Pancreas (tissue), 10 donors: ENCODE results near the gene TSSC4. TPM values are rescaled to one million over a fixed set of nuclear protein-coding genes. Genes with fewer than 3 reads are reported as not detected.
"Not testable (repeated sequence)": the region's sequence is repeated elsewhere in the genome, so short reads cannot be mapped to it uniquely, and the experiment has no call there.

Source experiments
- ATAC-seq, 4 donors: fragments of 200-7000 bp; cut with Tn5 transposase; one replicate each; pipeline versions ENCODE4 v1.8.0 to v1.9.1; 2020; ENCODE audit warnings: mild to moderate bottlenecking in 4 of 4, moderate library complexity in 4 of 4
- DNase-seq, 6 donors: peaks; one replicate each; pipeline ENCODE4 v3.0.0-alpha.2; 2020
- FAIRE-seq: peaks from 2 replicates; lab custom pipeline; 2012; peaks lifted over from hg19 to GRCh38; lab: Jason Lieb, UNC
- H3K27ac ChIP-seq, 4 donors: fragments of 200-600 bp; sonication (generic); 1 replicate in 3 of 4; 2 replicates in 1 of 4; pipeline versions ENCODE4 v1.5.0 to v1.8.0; 2020
- H3K27me3 ChIP-seq, 4 donors: fragments of 200-600 bp; one replicate each; pipeline ENCODE4 v1.8.0; 2021
- H3K36me3 ChIP-seq, 3 donors: fragments of 200-600 bp; sonication (generic) in 1 of 3; one replicate each; pipeline versions ENCODE4 v1.5.0 to v1.8.0; 2020 to 2021
- H3K4me1 ChIP-seq, 3 donors: fragments of 200-600 bp; one replicate each; pipeline ENCODE4 v1.8.0; 2021
- H3K4me3 ChIP-seq, 4 donors: fragments of 200-600 bp; sonication (generic) in 2 of 4; one replicate each; pipeline versions ENCODE4 v1.5.0 to v1.8.0; 2020 to 2021
- H3K9me3 ChIP-seq, 4 donors: fragments of 200-600 bp; one replicate each; pipeline ENCODE4 v1.8.0; 2021
- CTCF ChIP-seq, 4 donors: fragments of 200-600 bp; sonication (generic) in 3 of 4; IDR thresholded peaks; one replicate each; pipeline versions ENCODE4 v1.5.0 to v1.8.0; 2021; ENCODE audit warnings: antibody characterized with exemption in 4 of 4
- WGBS, 2 donors: extraction: QIAGEN DNeasy Blood & Tissue Kit; methylation state at CpG; one replicate each; pipeline ENCODE4 v1.1.7; 2013; 5-methylcytosine and 5-hydroxymethylcytosine counted together
- intact Hi-C, 3 donors: fragments of 100-400 bp; cut with DNase I; formaldehyde crosslinking; loops; one replicate each; pipeline versions ENCODE4 v1.11.1 to v1.14.2; 2022
- polyA plus RNA-seq, 2 donors: library from polyadenylated mRNA; stranded (reverse); fragments of 200-250 nt; gene quantifications; one replicate each; pipeline ENCODE4 v1.2.3, GENCODE V29; 2013
- total RNA-seq, 6 donors: library from RNA; stranded (reverse); fragmentation: NEBNext Ultra II Directional in 4 of 6; extraction: Animal tissue kit (Norgen Biotek cat#: 25700) in 4 of 6; gene quantifications; one replicate each; pipeline versions ENCODE4 v1.2.1 to v1.2.4, GENCODE V29; 2021 to 2023
- donor health status: healthy with polysubstance abuse.
- donor health status: DM: no; HTN: no; CAD: no; lungs with moderate emphysema.
- donor health status: DM: no; HTN: no; CAD: no.
- donor health status: control.
- donor health status: control.
- donor health status: Bipolar disorder and iron deficiency.
- donor health status: DM: yes; HTN: yes; CAD: no.
- donor health status: DM: no; HTN: no; CAD: no.
- donor health status: DM: no; HTN: no; CAD: no.
- donor health status: DM: yes; HTN: yes; CAD: no.

Gene TSSC4
- total and polyA plus RNA-seq, 8 donors, result 16.8 to 60.0 (median 22.1) TPM

DNA sequence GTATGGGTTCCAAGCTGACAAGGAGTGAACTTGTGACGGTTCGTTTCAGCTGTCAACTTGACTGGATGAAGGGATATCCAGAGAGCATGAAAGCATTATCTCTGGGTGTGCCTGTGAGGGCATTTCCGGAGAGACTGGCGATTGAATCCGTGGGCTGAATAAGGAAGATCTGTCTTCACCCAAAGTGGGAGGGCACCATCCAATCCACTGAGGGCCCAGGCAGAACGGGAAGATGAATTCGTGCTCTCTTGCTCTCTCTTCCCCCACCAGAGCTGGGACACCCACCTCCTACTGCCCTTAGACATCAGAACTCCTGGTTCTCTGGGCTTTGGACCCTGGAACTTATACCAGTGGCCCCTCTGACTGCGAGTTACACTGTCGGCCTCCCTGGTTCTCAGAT lies 39.0 kb upstream of the TSSC4 start:
- no peak for DNase-seq
- Histone ChIP-seq H3K36me3 (no peaks in the 10 kb centered on the region), H3K4me3 (no peak overlapping the region), H3K27me3 (no peaks in the 10 kb centered on the region), H3K4me1 (no peaks in the 10 kb centered on the region), H3K9me3 (no peaks in the 10 kb centered on the region), H3K27ac (no peak overlapping the region)
- intact Hi-C loops, result no loop called here
- 73 to 75% methylated on average over 9 of the region's 9 CpGs for WGBS, 2 donors
- no peak for TF ChIP-seq CTCF (IDR thresholded peaks at IDR 0.05)
- no peak for FAIRE-seq
- no peak for ATAC-seq

DNA sequence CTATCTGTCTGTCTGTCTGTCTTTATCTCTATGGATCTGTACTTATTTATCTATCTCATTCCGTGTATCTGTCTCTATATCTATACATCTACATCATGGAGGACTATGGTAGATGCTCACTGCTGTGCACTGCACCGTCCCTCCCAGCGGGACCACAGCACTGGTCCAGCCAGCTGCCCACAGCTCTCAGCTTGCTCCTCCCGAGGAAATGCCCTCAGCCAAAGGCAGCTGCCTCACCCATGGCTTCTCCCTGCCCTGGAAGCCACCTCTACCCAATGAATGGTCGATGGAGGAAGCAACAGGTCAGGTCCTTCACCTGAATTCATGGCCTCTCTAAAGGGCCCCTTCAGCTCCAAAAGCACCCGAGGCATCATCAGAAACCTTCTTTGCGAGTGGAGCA lies 38.1 kb upstream of the TSSC4 start:
- H3K36me3 ChIP-seq, result no peaks in the 10 kb centered on the region
- no peak for TF ChIP-seq CTCF (IDR thresholded peaks at IDR 0.05)
- FAIRE-seq, result no peak
- H3K4me1 ChIP-seq, result no peaks in the 10 kb centered on the region
- no peak overlapping the region for H3K27ac ChIP-seq
- H3K9me3 ChIP-seq, result no peaks in the 10 kb centered on the region
- WGBS, 2 donors, result 78 to 81% methylated on average over 7 of the region's 7 CpGs
- H3K4me3 ChIP-seq, result no peak overlapping the region
- ATAC-seq, result no peak
- H3K27me3 ChIP-seq, result no peaks in the 10 kb centered on the region
- intact Hi-C loops, result no loop called here
- no peak for DNase-seq

DNA sequence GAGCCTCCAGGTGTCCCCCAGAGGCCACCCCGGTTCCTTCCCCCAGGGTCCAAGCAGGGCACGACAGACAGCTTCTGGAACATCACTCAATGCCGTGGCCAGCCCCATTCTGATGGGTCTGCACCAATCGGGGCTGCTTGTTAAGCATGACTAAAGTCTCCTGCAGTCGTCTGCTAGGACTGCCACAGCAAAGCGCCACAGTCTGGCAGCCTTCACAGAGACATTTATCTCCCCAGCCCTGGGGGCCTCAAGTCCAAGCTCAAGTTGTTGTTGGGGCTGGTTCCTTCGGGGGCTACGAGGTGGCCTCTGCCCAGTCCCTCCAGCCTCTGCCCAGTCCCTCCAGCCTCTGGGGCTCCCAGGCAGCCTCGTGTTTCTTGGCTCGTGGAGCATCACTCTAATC lies 37.4 kb upstream of the TSSC4 start:
- no peak for TF ChIP-seq CTCF (IDR thresholded peaks at IDR 0.05)
- Histone ChIP-seq H3K36me3 (no peaks in the 10 kb centered on the region), H3K4me3 (no peak overlapping the region), H3K4me1 (no peaks in the 10 kb centered on the region), H3K27ac (no peak overlapping the region), H3K27me3 (no peaks in the 10 kb centered on the region), H3K9me3 (no peaks in the 10 kb centered on the region)
- WGBS, 2 donors, result 84 to 89% methylated on average over 10 of the region's 10 CpGs
- ATAC-seq (no peak), DNase-seq (no peak), FAIRE-seq (no peak)
- intact Hi-C loops, result no loop called here

GRCh38 chr11:2363577-2364370 lies 36.8 kb upstream of the TSSC4 start:
- FAIRE-seq (no peak), DNase-seq (no peak), ATAC-seq (no peak)
- no peak for TF ChIP-seq CTCF (IDR thresholded peaks at IDR 0.05)
- H3K4me3 ChIP-seq, result no peak overlapping the region
- no peaks in the 10 kb centered on the region for H3K4me1 ChIP-seq
- H3K9me3 ChIP-seq, result no peaks in the 10 kb centered on the region
- WGBS, 2 donors, result 86 to 91% methylated on average over 15 of the region's 15 CpGs
- intact Hi-C loops, result no loop called here
- no peaks in the 10 kb centered on the region for H3K27me3 ChIP-seq
- H3K27ac ChIP-seq, result no peak overlapping the region
- no peaks in the 10 kb centered on the region for H3K36me3 ChIP-seq

DNA sequence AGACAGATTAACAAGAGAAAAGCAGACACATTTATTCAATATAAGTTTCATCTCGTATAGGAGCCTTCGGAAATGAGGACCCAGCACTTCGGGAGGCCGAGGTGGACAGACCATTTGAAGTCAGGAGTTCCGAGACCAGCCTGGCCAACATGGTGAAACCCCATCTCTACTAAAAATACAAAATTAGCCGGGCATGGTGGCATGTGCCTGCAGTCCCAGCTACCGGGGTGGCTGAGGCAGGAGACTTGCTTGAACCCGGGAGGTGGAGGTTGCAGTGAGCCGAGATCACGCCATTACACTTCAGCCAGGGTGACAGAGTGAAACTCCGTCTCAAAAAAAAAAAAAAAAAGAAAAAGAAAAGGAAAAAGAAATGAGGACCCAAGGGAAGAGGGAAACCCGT lies 36.2 kb upstream of the TSSC4 start:
- DNase-seq, H3K4me1 ChIP-seq, ATAC-seq, H3K27ac ChIP-seq, H3K4me3 ChIP-seq, intact Hi-C loops, H3K36me3 ChIP-seq, H3K9me3 ChIP-seq, H3K27me3 ChIP-seq, FAIRE-seq: not testable (repeated sequence)
- 90 to 92% methylated on average over 12 of the region's 12 CpGs for WGBS, 2 donors
